Stimulated activated CD8-positive, alpha-beta memory T cell treated with anti-CD3 and anti-CD28 coated beads, Interleukin-15, amount 100 ng/mL, for 1 hour (primary cell): ENCODE results near the gene PPM1H.
"Not testable (repeated sequence)": the region's sequence is repeated elsewhere in the genome, so short reads cannot be mapped to it uniquely, and the experiment has no call there.

ENCODE experiments used
- DNase-seq: peaks from one replicate; pipeline ENCODE4 v3.0.0-alpha.2; 2020; ENCODE audit warnings: low read depth

PPM1H gene

GRCh38 chr12:62681306-62681705 is 253.6 kb downstream of the PPM1H start:
- DNase-seq: no peak

DNA sequence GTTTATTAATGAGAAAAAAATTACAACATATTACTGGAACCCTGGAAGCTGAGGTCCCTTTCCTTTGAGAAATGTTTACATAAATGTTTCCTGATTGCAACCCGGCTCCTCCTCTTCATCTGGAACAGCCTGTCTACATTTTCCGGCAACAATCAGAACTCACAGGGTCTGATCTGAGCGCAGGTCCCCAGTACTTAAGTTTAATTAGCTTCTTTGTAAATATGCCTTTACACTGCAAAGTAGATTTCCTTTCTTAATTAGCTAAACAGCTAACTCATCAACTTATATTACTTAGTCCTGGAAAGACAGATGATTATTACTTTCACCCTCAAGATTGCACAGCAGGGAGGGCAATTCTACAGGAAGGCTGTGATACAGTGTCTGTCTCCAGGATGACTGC is 255.3 kb downstream of the PPM1H start:
- DNase-seq: no peak

GRCh38 chr12:62677355-62677754 is 257.6 kb downstream of the PPM1H start:
- DNase-seq: no peak

DNA sequence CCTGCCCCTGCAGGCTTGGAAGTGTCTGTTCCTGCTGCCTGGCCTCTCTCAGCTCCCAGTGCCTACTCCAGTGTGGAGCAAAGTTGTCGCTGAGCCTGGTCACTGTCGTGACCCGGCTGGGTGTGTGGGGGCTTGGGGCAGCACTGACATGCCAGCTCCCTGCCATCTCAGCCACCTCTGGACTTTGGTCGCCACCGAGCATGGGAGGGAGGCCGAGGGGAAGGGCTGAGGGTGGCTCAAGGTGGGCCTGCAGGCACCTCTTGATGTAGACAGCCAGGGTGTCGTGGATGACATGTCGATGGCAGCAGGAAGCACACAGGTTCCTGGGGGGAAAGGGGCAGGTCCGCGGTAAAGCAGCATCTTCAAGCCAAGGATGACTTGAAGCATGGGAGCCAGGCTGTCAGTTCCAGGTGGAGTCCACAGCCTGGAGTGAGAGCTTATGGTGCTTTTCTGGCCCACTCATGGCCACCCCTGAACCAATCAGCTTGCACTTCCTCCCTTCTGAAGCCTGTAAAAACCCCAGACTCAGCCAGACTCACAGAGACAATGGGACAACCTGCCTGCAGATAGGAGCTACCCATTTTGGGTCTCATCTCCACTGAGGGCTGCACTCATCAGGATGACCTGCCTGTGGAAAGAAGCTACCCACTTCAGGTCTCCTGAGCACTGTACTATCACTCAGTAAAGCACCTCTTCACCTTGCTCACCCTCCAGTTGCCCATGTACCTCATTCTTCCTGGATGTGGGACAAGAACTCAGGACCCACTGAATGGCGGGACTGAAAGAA is 258.2 kb downstream of the PPM1H start:
- DNase-seq: no peak

DNA sequence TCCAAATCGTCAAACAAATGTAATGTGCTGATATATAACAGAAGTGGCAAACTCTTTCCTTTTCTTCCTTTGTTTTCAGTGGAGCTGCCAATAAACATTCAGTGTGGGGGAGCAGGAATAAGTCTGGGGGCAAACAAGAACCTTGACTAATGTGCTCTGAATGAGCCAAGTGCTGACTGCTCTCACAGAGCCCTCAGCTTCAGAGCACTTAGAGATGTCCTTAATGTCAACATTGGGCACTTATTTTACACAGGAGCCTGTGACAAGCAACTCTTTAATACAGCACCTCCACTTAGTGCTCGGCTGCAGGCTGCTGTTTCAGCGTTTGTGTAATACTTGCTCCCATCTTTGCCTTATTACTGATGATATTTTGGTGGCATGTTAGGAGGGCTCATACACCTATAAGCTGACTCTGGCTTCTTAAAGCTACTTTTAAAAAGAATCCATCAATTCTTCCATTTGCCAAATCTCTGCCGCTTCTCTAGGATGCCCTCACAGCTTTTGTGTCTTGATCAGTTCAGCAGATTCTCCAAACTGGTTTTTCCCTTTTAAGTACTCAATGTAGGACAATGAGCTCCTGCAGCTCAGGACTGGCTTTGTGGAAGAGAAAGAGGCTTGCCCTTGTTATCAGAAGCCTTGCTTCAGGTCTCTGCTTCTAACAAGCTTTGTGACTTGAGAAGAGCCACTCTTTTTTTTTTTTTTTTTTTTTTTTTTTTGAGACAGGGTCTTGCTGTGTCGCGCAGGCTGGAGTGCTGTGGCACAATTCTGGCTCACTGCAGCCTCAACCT is 261.7 kb downstream of the PPM1H start:
- no peak for DNase-seq

- no peak for DNase-seq
Measured at GRCh38 chr12:62670986-62671720, 263.8 kb downstream of the PPM1H start.

DNA sequence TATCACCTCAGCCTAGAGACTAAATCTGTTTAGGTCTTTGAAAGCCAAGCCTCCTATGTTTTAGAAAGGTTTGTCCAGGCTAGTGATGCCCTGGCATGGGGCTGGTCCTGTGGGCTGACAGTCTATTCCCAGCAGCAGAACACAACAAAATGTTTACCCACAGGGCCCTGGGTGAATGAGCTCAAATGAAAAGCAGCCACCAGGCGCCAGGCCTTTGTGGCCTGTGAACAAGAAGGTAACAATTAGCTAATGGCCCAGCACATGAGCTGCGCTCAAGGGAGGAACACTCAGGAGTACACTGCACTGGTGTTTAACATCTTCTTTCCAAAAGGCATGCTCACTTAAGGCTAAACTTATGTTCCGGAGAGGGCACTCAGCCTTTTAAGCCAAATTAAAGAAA is 266.2 kb downstream of the PPM1H start:
- no peak for DNase-seq

DNA sequence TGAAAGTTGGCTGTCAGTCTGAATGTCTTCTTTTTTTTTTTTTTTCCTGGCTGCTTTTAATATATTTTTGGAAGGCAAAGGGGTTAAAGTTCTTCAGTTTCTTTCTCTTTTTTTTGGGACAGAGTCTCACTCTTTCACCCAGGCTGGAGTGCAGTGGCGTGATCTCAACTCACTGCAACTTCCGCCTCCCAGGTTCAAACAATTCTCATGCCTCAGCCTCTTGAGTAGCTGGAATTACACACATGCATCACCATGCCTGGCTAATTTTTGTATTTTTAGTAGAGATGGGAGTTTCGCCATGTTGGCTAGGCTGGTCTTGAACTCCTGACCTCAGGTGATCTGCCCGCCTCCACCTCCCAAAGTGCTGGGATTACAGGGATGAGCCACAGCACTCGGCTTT is 270.0 kb downstream of the PPM1H start:
- not testable (repeated sequence) for DNase-seq

GRCh38 chr12:62660756-62661155 is 274.2 kb downstream of the PPM1H start:
- DNase-seq: no peak

- no peak for DNase-seq
Measured at GRCh38 chr12:62659453-62660295, 275.3 kb downstream of the PPM1H start.

DNA sequence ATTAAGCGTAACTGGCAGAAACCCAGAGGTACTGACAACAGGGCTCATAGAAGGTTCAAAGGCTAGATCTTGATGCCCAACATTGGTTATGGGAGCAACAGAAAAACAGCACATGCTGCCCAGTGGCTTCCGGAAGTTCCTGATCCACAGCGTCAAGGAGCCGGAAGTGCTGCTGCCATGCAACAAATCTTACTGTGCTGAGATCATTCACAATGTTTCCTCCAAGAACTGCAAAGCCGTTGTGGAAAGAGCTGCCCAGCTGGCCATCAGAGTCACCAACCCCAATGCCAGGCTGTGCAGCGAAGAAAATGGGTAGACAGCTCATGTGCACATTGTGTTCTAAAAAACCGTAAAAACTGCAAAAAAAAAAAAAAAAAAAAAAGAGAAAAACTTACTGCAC is 276.0 kb downstream of the PPM1H start:
- DNase-seq: no peak

GRCh38 chr12:62657363-62657632 is 277.7 kb downstream of the PPM1H start:
- DNase-seq: no peak

DNA sequence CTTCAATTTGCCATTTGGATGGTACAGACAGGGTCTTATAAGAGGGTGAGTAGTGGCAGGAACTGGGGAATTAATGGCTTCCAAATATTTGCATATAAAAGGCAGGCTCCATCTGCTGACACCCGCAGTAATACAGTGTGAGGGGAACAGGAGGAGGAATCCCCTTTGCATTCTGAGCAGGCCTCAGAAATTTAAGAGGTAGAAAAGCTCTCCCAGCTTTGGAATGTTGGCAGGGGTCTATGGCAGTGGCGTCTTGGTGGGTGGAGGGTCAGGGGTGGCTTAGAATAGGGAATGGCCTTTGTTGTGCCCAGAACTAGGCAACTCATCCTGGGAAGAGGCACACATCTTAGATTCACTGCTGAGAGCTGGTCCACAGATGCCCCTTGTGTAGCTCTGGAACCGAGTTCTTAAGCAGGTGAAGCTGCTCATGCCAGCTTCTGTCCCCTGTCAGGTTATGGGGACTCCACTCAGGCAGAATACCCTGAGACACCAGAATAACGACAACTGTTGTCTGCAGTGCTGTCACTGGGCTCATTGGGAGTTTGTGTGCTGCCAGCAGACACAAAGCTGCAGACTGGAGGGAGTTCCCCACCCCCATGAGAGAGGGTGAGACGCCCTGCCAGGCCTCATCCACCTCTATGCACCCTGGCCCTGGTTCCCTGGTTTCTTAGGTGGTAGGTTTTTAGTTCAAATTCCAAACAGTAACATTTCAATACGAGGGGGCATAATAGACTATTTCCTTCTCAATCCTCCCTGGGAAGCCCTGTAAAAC is 278.2 kb downstream of the PPM1H start:
- DNase-seq: no peak

GRCh38 chr12:62655666-62656151 is 279.2 kb downstream of the PPM1H start:
- no peak for DNase-seq

GRCh38 chr12:62654326-62655241 is 280.4 kb downstream of the PPM1H start:
- no peak for DNase-seq

GRCh38 chr12:62653740-62654139 is 281.2 kb downstream of the PPM1H start:
- DNase-seq: no peak

DNA sequence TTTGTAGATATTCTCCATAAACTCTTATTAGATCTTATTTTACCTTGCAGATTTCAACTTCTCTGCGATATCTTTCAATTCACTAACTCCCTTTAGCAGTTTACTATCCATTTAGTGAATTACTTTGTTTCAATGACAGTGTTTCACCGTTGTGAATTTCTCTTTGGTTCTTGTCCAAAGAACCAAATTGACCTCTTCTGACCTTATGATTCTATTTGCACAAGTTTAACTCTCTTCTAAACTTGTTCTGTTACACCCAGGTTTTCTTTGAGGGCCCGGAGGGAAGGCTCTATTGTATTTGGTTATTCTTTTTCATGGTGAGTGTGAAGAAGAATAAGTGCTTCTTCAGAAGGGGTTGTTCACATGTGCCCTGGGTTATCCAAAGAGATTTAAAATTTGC is 281.6 kb downstream of the PPM1H start:
- no peak for DNase-seq

- DNase-seq: no peak
Measured at GRCh38 chr12:62651138-62651537, 283.8 kb downstream of the PPM1H start.

- no peak for DNase-seq
Measured at GRCh38 chr12:62649412-62650138, 285.4 kb downstream of the PPM1H start.
